OCI-LY3 (cell line): ENCODE results near the gene ZBED1.

ENCODE experiments used
- H2AFZ ChIP-seq: fragments of 200-600, 300-600 bp; shearing (Covaris generic); 2 replicates; pipeline ENCODE4 v1.6.0; 2014; ENCODE audit warnings: antibody characterized with exemption, low read depth, low read length
- H3K27ac ChIP-seq: fragments of 200-600, 300-600 bp; sonication (generic); 2 replicates; pipeline ENCODE4 v1.5.1; 2014; ENCODE audit warnings: mild to moderate bottlenecking, low read length, moderate library complexity, mixed read lengths
- H3K27me3 ChIP-seq: fragments of 200-600, 300-600 bp; sonication (generic); 2 replicates; pipeline ENCODE4 v1.6.1; 2014; ENCODE audit warnings: low read depth, low read length, mixed read lengths
- H3K36me3 ChIP-seq: fragments of 200-600, 300-600 bp; sonication (generic); replicated peaks from 2 replicates; pipeline ENCODE3; 2014; ENCODE audit warnings: low read depth, low read length, mixed read lengths
- H3K4me1 ChIP-seq: fragments of 300-600, 200-600 bp; sonication (generic); 2 replicates; pipeline ENCODE4 v1.6.1; 2014; ENCODE audit warnings: low read length, mixed read lengths
- H3K4me2 ChIP-seq: fragments of 200-600, 300-600 bp; sonication (generic); 2 replicates; pipeline ENCODE4 v1.6.1; 2014; ENCODE audit warnings: low read length, mixed read lengths
- H3K4me3 ChIP-seq: fragments of 300-600, 200-600 bp; sonication (generic); 2 replicates; pipeline ENCODE4 v1.5.1; 2014; ENCODE audit warnings: antibody characterized with exemption, mild to moderate bottlenecking, low read length, moderate library complexity
- H3K79me2 ChIP-seq: fragments of 300-600, 200-600 bp; shearing (Covaris generic); 2 replicates; pipeline ENCODE4 v1.6.1; 2014; ENCODE audit warnings: mild to moderate bottlenecking, low read length, mixed read lengths
- H3K9ac ChIP-seq: fragments of 300-600, 200-600 bp; shearing (Covaris generic); 2 replicates; pipeline ENCODE4 v1.6.0; 2014; ENCODE audit warnings: mild to moderate bottlenecking, low read length, moderate library complexity
- H3K9me3 ChIP-seq: fragments of 200-600, 300-600 bp; shearing (Covaris generic); 2 replicates; pipeline ENCODE4 v1.6.1; 2014; ENCODE audit warnings: low read length, mixed read lengths; ENCODE audit not compliant: insufficient read depth
- H4K20me1 ChIP-seq: fragments of 200-600, 300-600 bp; sonication (generic); 2 replicates; pipeline ENCODE4 v1.6.1; 2016; ENCODE audit warnings: low read length, mixed read lengths; ENCODE audit not compliant: insufficient read depth
- EZH2phosphoT487 ChIP-seq: fragments of 200-600 bp; shearing (Covaris generic); IDR thresholded peaks from 2 replicates; pipeline ENCODE4 v1.6.1; 2018; ENCODE audit warnings: antibody characterized with exemption, mixed run types, low read depth
- TF ChIP-seq, protein P1 (sequence below): fragments of 200-600, 300-600 bp; sonication (generic); IDR thresholded peaks from 2 replicates; pipeline ENCODE4 v1.5.1; 2014; ENCODE audit warnings: antibody characterized with exemption, low read length, low read depth

Gene ZBED1

DNA sequence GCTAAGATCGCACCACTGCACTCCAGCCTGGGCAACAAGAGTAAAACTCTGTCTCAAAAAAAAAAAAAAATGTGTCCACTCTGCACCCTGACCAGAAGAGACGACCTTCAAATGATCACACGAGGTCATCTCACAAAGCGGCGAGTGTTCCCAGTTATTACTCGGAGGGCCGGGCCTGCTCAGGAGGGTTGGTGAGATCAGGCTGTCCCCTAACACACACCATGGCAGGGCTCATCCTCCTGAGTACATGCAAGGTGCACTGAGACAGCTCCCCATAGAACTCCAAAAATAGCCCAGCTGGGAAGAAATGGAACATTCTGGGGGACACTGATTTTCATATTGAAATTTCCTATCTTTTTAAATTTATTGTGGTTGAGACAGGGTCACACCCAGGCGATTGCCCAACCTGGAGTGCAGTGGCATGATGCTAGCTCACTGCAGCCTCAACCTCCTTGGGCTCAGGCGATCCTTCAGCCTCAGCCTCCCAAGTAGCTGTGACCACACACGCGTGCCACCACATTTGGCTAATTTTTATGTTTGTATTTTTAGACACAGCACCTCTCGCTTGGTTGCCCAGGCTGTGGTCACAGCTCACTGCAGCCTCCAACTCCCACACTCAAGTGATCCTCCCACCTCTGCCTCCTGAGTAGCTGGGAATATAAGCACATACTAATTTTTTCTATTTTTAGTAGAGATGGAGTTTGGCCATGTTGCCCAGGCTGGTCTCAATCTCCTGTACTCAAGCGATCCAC, 51.5 kb downstream of the ZBED1 start:
- Histone ChIP-seq H3K36me3 (peaks cover 15% of the 10 kb centered on the region), H3K4me2 (no peak overlapping the region), H3K27ac (no peak overlapping the region), H3K79me2 (peaks cover 49% of the 10 kb centered on the region), H2AFZ (no peak overlapping the region), H3K27me3 (no peaks in the 10 kb centered on the region), H3K9me3 (no peaks in the 10 kb centered on the region), H4K20me1 (peaks cover 32% of the 10 kb centered on the region), H3K4me3 (no peak overlapping the region), H3K9ac (no peak overlapping the region), H3K4me1 (no peaks in the 10 kb centered on the region)
- TF ChIP-seq, protein P1, sequence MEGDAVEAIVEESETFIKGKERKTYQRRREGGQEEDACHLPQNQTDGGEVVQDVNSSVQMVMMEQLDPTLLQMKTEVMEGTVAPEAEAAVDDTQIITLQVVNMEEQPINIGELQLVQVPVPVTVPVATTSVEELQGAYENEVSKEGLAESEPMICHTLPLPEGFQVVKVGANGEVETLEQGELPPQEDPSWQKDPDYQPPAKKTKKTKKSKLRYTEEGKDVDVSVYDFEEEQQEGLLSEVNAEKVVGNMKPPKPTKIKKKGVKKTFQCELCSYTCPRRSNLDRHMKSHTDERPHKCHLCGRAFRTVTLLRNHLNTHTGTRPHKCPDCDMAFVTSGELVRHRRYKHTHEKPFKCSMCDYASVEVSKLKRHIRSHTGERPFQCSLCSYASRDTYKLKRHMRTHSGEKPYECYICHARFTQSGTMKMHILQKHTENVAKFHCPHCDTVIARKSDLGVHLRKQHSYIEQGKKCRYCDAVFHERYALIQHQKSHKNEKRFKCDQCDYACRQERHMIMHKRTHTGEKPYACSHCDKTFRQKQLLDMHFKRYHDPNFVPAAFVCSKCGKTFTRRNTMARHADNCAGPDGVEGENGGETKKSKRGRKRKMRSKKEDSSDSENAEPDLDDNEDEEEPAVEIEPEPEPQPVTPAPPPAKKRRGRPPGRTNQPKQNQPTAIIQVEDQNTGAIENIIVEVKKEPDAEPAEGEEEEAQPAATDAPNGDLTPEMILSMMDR = no peak
- TF ChIP-seq EZH2phosphoT487 = no peak

DNA sequence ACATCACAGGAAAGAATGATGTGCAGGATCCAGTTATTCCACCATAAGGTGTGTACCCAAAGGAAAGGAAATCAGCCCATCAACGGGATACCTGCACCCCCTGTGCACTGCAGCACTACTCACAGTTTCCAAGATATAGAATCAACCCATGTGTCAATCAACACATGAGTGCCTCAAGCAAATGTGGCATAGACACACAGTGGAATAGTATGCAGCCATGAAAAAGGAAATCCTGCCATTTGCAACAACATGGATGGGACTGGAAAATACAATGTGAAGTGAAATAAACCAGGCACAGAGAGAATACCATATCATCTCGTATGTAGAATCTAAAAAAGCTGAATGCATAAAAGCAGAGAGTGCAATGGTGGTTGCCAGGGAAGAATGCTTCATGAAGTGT, 53.3 kb downstream of the ZBED1 start:
- TF ChIP-seq, protein P1 = no peak
- no peak for TF ChIP-seq EZH2phosphoT487
- no peak overlapping the region for H3K27ac ChIP-seq
- no peaks in the 10 kb centered on the region for H3K4me1 ChIP-seq
- no peak overlapping the region for H3K4me2 ChIP-seq
- H3K36me3 ChIP-seq = peaks cover 8% of the 10 kb centered on the region
- no peak overlapping the region for H3K9ac ChIP-seq
- H2AFZ ChIP-seq = no peak overlapping the region
- H3K4me3 ChIP-seq = no peak overlapping the region
- H3K79me2 ChIP-seq = peaks cover 48% of the 10 kb centered on the region
- H3K27me3 ChIP-seq = no peaks in the 10 kb centered on the region
- H3K9me3 ChIP-seq = no peaks in the 10 kb centered on the region
- peaks cover 27% of the 10 kb centered on the region for H4K20me1 ChIP-seq

DNA sequence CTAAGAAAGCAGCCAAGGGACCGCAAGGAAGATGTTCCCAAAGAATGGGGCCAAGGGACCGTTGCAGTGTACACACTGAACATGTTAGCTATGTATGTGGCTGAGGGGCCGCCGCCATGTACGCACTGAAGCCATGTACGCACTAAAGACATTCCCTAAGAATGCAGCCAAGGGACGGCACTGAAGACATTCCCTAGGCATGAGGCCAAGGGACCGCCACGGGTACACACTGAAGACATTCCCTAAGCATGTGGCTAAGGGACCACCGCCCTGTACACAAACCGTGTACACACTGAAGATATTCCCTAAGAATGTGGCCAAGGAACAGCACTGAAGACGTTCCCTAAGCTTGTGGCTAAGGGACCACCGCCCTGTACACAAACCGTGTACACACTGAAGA, 54.0 kb downstream of the ZBED1 start:
- no peak overlapping the region for H3K27ac ChIP-seq
- H3K4me2 ChIP-seq = no peak overlapping the region
- TF ChIP-seq, protein P1 = no peak
- no peak for TF ChIP-seq EZH2phosphoT487
- H3K4me3 ChIP-seq = no peak overlapping the region
- no peaks in the 10 kb centered on the region for H3K27me3 ChIP-seq
- no peak overlapping the region for H3K9ac ChIP-seq
- peaks cover 42% of the 10 kb centered on the region for H3K79me2 ChIP-seq
- H3K36me3 ChIP-seq = peaks cover 7% of the 10 kb centered on the region
- no peaks in the 10 kb centered on the region for H3K9me3 ChIP-seq
- no peak overlapping the region for H2AFZ ChIP-seq
- H4K20me1 ChIP-seq = peaks cover 21% of the 10 kb centered on the region
- H3K4me1 ChIP-seq = no peaks in the 10 kb centered on the region

DNA sequence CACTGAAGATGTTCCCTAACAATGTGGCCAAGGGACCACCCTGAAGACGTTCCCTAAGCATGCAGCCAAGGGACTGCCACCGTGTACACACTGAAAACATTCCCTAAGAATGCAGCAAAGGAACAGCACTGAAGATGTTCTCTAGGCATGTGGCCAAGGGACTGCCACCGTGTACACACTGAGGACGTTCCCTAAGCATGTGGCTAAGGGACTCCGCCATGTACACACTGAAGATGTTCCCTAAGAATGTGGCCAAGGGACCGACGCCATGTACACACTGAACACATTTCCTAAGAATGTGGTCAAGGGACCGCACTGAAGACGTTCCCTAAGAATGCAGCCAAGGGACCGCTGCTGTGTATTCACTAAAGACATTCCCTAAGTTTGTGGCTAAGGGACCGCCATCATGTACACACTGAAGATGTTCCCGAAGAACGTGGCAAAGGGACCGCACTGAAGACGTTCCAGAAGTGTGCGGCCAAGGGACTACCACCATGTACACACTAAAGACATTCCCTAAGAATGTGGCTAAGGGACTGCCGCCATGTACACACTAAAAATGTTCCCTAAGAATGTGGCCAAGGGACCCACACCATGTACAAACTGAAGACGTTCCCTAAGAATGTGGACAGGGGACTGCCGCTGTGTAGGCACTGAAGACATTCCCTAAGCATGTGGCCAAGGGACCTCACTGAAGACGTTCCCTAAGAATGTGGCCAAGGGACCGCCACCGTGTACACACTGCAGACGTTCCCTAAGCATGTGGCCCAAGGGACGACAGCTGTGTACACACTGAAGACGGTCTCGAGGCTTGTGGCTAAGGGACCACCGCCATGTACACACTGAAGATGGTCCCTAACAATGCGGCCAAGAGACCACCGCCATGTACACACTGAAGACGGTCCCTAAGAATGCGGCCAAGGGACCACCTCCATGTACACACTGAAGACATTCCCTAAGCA, 54.8 kb downstream of the ZBED1 start:
- Histone ChIP-seq H3K4me3 (no peak overlapping the region), H4K20me1 (peaks cover 19% of the 10 kb centered on the region; the same call in 1 of the 2 replicates), H3K4me1 (no peaks in the 10 kb centered on the region), H3K79me2 (peaks cover 46% of the 10 kb centered on the region), H3K36me3 (peaks cover 15% of the 10 kb centered on the region), H2AFZ (no peak overlapping the region), H3K27me3 (no peaks in the 10 kb centered on the region), H3K9me3 (no peaks in the 10 kb centered on the region), H3K27ac (no peak overlapping the region), H3K9ac (no peak overlapping the region), H3K4me2 (no peak overlapping the region)
- no peak for TF ChIP-seq EZH2phosphoT487
- TF ChIP-seq, protein P1 = no peak
